CD4-positive, alpha-beta T cell treated with Interleukin-6 at 100 ng/mL for 8 hours (primary cell): ENCODE data around the gene MYMK.

Experiments
- DNase-seq: peaks from one replicate; pipeline ENCODE4 v3.0.0-alpha.2; 2020; ENCODE audit warnings: mixed read lengths, low spot score

Gene MYMK

GRCh38 chr9:133505186-133505830, 19.5 kb downstream of the MYMK start:
- DNase-seq, result no peak

- no peak for DNase-seq
Observed at GRCh38 chr9:133502112-133502511, 22.6 kb downstream of the MYMK start.

GRCh38 chr9:133499892-133500270, 24.9 kb downstream of the MYMK start:
- DNase-seq, result no peak

GRCh38 chr9:133499132-133499891, 25.4 kb downstream of the MYMK start:
- DNase-seq, result no peak

- no peak for DNase-seq
Observed at GRCh38 chr9:133496861-133497842, 27.6 kb downstream of the MYMK start.

- DNase-seq, result no peak
Observed at GRCh38 chr9:133495327-133496293, 29.1 kb downstream of the MYMK start.

- no peak for DNase-seq
Observed at GRCh38 chr9:133494636-133495326, 30.0 kb downstream of the MYMK start.

- no peak for DNase-seq
Observed at GRCh38 chr9:133493845-133494540, 30.8 kb downstream of the MYMK start.

GRCh38 chr9:133493428-133493827, 31.3 kb downstream of the MYMK start:
- DNase-seq, result no peak

- DNase-seq, result no peak
Observed at GRCh38 chr9:133492061-133493021, 32.4 kb downstream of the MYMK start.

GRCh38 chr9:133491656-133491925, 33.2 kb downstream of the MYMK start:
- no peak for DNase-seq

- no peak for DNase-seq
Observed at GRCh38 chr9:133490865-133491655, 33.7 kb downstream of the MYMK start.

- no peak for DNase-seq
Observed at GRCh38 chr9:133490201-133490681, 34.5 kb downstream of the MYMK start.

- DNase-seq, result no peak
Observed at GRCh38 chr9:133489253-133490190, 35.2 kb downstream of the MYMK start.

- DNase-seq, result no peak
Observed at GRCh38 chr9:133488686-133489252, 36.0 kb downstream of the MYMK start.

- no peak for DNase-seq
Observed at GRCh38 chr9:133487331-133487725, 37.4 kb downstream of the MYMK start.
